Activated gamma-delta T cell treated with Interleukin-2 at 50 U/mL for 16 hours (primary cell): ENCODE data around the gene SLFN12L.
"Not testable (repeated sequence)": the region's sequence is repeated elsewhere in the genome, so short reads cannot be mapped to it uniquely, and the experiment has no call there.

ENCODE experiments used
- DNase-seq: peaks from one replicate; pipeline ENCODE4 v3.0.0-alpha.2; 2020

Gene SLFN12L

DNA sequence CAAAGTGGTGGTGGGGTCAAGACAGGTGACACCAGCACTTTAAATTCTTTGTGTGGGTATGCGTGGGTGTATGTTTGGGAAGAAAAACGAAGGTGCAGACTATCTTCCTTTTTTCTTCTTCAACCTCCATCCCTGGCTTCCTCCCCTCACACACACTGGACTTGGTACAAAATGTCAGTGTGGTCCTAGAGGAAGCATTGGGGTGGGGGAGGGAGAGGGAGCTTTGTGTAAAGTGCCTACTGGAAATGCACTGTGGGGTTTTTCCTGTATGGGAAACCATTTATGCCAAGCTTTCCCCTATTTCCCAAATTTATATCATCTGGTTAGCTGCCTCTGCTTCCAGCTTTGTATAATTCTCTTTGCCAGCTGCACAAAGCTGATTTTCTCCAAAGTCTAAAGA, 44.4 kb downstream of the SLFN12L start:
- DNase-seq, result no peak

DNA sequence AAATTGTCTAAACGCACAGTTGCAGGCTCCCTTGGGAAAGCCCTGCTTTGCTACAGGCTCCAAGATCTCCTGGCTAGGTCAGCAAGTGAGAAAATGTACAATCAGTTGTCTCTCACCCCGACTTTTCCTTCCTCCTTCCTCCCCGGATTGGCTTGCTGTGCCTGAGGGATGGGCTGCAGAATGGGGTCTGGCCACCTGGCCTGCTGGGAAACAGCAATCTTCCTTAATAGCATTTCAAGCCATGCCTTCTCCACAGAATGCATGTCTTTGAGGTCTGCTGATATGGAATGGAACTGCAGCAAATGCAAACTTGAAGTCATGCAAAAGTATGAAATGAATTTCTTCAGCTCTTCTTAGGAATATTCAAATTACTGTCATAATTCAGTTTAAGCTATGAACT, 46.1 kb downstream of the SLFN12L start:
- DNase-seq, result no peak

DNA sequence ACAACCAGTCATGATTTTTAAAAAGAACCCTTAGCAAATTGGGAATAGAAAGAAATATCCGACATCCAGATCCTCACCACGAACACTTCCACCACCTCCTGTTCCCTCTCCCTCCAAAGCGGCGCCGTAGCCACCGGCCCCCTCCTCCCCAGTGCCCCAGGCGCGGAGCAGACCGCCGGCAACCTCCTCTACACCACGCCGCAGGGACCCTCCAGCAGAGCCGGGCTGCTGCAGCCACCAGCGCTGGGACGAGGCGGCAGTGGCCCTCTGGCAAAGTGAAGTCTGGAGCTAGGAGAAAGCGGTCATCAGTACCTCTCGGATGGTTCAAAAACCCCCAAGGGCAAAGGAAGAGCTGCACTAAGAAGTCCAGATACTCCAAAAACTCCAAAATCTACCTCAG, 47.5 kb downstream of the SLFN12L start:
- DNase-seq, result no peak

DNA sequence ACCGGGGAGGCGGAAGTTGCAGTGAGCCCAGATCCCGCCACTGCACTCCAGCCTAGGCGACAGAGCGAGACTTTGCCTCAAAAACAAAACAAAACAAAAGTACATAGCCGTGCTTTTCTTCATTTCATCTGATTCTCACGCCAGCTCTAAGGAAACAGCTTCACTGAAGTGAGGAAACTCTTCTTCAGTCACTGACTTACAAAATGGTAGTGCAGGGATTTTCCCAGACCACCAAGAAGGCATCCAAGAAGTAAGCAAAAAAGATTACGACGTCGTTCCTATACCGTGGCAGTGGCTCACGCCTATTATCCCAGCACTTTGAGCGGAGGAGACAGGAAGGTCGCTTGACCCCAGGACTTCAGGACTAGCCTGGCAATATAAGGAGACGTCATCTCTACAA, 48.5 kb downstream of the SLFN12L start:
- no peak for DNase-seq

DNA sequence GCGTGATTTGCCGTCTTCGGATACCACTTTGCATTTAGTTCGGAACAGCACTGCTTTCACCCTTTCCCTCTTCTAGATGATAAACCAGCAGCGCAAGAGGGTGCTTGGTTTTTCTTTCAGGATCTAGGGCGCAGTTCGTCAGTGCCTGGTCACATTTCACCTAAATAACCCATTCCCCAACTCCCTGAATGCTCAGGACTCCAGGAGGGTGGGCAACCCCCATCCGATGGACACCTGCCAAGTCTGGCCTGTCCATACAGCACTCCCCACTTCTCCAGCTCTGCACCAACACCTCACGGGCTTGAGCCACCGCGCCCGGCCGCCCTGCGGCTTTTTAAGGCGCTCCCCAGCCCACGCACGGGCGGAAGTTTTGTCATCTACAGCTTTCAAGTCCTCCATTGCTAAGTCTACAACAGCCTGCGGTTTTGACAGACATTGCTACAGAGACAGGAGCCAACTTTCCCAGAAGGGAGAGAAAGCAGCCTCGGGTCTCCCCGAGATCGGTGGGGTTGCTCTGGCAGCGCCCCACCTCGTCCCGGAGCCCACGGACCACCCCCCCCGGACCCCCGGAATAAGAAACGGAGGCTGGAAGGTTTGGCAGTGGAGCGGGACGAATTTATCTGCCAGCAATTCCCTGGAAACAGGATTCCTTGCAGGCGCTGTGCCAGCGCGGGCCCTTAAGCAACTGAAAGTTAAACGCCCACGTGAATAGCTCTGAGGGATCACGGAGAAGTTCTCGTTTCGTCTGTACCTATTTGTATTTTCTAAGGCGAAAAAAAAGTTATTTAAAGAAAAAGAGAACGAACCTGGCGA, 50.4 kb downstream of the SLFN12L start:
- peak; percentile 72 for DNase-seq

DNA sequence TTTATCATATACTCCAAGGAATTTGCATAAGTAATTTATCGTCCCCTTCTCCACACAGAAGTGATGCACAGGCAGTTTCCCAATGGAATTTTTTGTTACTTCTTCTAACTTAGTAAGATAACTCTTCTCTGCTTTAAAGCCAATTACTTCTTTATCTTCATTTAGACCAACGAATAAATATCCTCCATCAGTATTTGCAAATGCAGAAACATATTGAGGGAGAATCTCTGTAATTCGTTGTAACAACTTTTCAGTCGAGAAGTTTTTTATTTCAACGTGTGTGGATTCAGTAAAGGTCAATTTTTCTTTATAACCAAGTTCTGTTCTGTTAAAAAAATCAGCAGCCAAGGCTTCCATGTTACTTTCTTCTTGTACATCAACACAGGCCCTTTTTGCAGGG, 58.2 kb downstream of the SLFN12L start:
- no peak for DNase-seq

DNA sequence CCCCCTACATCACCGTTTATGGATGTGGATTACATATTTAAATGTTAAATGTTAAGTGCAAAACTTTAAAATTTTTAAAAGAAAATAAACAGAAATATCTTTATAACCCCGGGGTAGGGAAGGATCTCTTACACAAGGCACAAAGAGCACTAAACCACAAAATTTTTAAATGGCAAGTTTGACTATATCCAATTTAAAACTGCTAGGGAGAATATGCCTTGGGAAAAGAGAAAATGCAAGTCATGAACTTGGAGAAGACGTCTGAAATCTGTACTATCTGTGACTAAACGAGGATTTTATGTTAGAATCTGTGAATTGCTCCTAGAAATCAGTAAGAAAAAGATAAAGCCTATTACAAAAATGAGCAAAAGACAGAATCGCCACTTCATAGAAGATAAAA, 60.2 kb downstream of the SLFN12L start:
- no peak for DNase-seq

DNA sequence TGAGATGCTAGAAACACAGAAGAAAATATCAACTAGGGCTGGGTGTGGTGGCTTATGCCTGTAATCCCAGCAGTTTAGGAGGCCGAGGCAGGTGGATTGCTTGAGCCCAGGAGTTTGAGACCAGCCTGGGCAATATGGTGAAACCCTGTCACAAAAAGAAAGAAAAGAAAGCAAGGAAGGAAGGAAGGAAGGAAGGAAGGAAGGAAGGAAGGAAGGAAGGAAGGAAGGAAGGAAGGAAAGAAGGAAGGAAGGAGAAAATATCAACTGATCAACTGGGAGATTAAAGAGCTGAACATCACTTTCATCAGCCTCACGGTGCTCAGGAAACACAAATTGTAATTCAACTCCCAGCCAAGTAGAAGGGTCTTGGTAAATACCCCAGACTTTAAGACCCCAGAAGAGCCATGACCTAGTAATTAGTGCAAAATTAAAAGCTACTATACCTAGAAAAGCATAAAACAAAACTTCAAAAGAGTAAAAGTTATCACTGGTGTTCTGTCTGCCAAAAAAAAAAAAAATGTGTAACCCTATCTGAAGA, 61.1 kb downstream of the SLFN12L start:
- DNase-seq, result no peak

DNA sequence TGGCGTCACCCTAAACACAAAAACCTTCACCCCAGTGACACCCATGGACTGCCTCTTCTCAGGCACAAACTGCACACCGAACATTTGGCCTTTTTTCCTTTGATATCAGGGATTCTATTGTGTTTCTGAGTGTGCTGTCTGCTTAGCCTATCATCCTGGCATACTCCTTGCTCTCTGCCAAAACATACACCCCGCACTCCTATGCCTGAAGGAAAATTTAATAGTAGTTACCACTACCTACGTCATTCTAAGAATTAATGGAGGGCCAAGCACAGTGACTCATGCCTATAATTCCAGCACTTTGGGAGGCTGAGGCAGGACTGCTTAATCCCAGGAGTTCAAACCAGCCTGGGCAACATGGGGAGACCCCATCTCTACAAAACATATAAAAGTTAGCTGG, 69.0 kb downstream of the SLFN12L start:
- no peak for DNase-seq

DNA sequence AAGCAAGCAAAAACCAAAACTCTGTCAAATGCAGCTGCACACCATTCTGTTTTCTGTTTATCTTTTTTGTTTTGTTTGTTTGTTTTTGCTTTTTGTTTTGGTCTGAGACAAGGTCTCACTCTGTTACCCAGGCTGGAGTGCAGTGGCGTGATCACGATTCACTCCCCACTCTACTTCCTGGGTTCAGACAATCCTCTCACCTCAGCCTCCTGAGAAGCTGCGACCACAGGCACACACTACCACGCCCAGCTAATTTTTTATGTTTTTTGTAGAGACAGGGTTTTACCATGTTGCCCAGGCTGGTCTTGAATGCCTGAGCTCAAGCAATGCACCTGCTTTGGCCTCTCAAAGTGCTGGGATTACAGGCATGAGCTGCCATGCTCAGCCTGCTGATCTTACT, 69.7 kb downstream of the SLFN12L start:
- peak; percentile 41 for DNase-seq

DNA sequence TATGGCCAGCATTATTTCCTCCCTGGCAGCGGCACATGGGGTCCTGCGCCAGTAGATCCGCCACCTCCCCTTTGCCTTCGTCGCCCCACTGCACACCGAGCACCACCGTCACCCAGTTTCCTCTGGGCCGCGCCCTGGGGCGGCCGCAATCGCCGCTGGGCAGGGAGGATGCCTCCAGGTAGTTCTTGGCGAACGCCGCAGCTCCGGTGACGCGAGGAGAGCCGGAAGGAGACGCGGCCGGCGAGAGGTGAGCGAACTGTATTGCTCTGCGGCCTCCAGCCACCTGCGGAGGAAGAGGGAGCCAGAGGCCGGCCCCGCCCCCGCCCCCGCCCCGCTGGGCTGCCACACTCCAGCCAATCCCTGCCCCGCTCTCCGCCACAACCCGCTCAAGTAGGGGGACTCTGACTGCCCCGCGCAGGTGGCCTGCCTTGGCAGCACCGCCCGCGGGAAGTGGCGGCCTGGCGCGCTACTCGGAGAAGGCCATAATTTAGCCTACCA, 77.1 kb downstream of the SLFN12L start:
- peak; percentile 65 for DNase-seq

DNA sequence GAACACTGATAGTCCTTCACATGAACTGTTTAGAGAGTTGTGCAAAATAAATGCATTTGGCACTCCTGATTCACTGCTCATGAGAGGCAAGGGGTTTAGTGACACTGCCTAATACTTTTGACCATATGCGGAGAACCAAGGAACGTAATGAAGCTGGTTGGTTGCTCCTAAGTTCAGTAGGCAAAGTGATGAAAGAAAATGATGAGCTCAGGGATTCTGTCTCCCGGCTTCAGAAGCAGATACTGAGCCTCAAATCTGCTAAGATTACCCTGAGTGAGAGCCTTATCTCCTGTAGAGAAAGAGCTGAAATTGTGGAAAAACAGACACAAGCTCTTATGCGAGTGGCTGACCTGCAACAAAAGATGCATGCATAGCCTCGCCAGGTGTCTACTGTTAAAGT, 83.4 kb downstream of the SLFN12L start:
- not testable (repeated sequence) for DNase-seq

DNA sequence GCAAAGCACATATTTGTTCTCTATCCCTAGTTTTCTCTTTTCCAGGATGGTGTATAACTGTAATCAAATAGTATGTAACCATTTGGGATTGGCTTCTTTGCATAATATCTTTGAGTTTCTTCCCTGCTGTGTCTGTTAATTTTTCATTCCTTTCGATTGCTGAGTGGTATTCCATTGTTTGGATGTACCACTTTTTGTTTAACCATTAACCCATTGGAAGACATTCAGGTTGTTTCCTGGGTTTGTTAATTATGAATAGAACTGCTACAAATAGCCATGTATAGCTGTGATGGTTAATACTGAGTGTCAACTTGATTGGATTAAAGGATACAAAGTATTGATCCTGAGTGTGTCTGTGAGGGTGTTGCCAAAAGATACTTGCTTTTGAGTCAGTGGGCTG, 84.3 kb downstream of the SLFN12L start:
- no peak for DNase-seq

DNA sequence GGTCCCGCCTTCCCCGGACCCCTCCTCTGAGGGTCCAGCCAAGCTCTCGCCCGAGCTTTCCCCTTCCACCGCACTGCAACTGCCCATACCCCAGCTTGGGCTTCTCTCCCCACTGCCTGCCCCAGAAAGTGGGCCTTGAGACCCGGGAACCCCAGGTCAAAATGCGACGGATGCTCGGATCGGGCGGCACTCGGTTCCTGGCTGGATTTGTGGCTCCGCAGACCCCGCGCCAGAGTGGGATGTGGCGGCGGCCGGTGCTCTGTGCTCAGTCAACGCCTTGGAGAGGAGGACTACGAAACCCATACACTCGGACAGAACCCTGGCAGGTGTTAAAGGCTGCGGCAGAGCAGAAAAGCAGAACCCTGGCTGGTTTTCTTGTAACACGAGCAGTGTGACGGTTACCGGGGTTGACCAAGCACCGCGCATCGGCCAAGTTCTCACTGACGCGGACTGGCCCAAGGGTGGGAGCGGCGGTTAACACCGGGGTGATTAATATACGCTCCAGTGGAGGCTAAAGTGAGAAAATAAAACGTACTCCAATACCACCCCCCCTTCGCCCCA, 88.0 kb downstream of the SLFN12L start:
- no peak for DNase-seq

DNA sequence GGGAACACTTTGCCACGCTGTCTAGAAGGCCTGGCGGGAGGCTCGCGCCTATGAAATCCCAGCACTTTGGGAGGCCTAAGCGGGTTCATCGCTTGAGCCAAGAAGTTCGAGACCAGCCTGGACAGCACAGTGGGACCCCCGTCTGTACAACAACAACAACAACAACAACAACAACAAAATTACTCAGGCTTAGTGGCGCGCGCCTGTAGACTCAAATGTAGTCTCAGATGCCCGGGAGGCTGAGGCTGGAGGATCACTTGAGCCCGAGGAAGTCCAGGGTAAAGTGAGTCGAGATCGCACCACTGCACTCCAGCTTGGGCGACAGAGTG, 88.6 kb downstream of the SLFN12L start:
- no peak for DNase-seq

DNA sequence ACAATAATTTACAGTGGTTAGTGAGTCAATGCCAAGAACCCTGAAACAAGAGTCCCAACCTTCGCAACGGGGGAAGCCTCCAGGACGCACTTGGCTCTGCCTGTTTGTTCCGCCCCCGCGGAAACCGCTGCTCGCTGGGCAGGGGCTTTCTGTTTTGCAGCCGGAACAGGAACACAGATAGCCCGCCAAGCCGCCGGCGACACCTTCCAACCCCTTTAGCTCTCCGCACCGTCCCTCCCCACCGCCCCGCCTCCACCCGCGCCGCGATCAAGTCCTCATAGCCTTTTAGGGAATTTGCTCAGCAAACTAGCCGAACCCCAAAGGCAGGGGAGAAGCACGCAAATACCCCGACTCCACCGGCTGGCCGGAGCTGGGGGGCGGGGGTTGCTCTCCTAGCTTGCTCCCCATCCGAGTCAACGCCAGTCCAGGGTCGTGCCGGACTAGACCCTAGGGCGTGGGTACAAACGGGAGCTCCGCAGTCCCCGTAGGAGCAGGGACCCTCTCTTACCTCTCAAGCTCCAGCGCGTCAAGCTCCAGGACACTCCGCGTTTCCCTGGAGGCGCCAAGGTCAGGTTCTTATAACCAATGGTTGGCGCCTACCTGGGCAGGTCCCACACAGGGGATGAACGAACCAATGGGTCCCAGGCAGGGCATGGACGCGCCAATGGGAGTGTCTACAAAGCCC, 89.1 kb downstream of the SLFN12L start, which contains the start of gene SLFN13:
TSS of gene SLFN13 (minus strand) at position 553 of the 685 bp plus-strand sequence. CDS start 3,086 bp downstream, outside the sequence.
- DNase-seq, result peak; percentile 81

DNA sequence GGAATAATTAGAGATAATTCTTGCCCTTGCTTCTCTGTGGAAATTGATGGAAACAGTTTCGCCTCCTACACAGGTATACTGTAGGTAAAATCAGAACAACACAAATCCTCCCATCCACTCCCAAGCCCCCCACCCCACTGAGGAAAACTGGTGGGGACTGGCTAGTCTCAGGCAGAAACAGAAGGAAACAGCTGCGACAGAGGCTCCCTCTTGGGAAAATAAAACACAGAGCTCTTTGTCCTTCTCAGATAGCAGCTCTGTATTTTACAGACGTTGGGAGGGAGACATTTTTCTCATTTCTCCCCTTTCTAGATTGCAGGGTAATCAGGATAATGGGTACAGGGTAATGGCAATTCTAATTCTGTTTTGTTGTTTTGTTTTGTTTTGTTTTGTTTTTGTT, 90.0 kb downstream of the SLFN12L start:
- no peak for DNase-seq

DNA sequence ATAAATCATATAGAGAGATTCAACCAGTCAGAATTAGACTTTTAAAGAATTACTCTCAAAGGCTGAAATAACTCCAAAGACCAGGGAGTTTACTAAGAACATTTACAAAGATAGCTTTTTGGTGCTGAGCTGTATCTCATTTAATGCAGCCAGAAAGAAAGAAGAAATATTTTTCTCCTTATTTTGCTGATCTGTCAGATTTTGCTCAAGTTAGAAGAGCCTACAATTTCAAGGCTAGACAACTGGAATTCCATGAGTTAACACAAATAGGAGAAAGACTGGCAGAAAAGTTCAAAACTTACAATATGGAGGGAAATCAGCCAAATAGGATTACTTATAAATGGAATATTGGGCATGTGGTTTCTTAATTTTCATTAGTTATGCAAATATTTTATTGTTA, 99.0 kb downstream of the SLFN12L start:
- DNase-seq, result no peak

DNA sequence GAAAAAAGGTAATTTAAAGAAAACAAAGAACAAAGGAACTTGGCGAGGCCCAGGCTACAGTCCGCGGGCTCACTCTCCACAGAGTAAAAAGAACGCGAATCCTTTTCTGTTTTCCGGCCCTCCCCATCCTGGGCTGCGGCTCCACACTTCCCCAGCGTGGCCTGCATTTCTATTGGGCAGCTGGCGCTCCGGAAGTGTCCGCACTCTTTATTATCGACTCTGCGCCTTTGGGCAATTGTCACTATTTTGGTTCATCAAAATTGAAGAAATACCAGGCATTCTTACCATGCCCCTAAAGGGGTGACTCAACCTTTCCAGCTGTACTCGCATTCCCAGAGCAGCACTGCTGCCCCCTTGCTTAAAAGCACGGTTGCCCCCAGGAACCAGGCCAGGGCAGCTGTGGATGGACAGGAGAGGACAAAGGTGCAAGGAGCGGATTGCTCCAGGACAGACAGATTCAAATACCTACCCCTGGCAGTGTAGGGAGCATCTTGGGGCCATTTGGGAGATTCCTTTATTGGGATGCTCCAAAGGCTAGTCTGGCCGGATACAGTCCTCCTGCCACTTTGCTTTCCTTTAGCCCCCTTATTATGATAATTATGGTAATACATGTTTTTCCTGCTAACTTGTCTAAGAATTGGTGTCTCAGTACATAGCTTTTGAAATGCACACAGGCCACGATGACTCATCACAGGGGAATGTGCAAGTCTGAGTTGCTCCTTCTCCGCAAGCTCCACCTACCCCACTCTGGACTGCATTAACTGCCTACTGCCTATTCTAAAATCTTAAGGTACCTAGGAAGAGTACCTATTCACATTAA, 104.2 kb downstream of the SLFN12L start:
- peak; percentile 72 for DNase-seq

DNA sequence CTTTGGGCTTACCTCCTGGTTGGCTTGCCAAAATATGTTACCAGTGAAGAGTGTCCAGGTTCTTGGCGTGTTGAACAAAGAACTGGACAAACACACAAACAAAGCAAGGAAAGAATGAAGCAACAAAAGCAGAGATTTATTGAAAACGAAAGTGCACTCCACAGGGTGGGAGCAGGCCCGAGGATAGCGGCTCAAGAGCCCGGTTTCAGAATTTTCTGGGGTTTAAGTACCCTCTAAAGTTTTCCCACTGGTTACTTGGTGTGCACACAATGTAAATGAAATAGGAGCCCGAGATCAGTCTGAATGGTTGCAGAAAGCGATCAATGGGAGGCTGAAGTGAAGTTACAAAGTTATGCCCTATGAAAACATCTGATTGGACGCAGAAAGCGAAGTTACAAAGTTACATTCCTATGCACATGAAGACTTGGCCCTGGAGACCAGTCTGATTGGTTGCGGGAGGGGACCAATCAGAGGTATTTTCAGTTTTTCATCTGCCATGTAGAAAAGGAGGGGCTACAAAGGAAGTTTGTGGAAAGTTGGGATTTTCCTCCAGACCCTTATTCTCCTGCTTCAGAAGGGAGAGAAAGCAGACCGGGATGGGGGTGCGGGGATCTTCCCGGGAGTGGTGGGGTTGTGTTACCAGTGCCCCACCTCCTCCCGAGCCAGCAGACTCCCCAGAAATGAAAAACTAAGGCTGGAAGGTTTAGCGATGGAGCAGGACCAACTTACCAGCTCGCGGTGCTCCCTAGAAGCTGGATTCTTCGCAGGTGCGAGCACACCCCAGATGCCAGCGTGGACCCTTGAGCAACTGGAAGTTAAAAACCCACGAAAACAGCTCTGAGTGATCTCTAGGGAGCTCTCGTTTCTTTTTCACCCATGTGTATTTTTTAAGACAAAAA, 105.1 kb downstream of the SLFN12L start, which contains the start of gene SLFN12:
TSS of gene SLFN12 (minus strand) at position 325 of the 899 bp plus-strand sequence. CDS start 9,472 bp downstream, outside the sequence.
- peak; percentile 46 for DNase-seq

DNA sequence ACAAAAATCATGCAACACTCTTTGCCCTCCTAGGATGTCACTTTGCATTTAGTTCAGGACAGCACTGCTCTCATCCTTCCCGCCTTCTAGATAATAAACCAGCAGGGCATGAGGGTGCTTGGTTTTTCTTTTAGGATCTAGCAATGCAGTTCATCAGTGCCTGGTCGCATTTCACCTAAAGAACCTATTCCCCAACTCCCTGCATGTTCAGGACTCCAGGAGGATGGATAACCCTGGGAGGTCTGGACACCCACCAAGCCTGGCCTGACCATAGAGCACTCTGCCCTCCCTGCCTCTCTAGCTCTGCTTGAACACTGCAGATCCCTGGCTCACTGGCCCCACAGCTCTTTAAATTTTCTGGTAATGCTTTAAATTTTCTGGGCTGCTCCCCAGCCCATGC, 107.8 kb downstream of the SLFN12L start:
- no peak for DNase-seq

DNA sequence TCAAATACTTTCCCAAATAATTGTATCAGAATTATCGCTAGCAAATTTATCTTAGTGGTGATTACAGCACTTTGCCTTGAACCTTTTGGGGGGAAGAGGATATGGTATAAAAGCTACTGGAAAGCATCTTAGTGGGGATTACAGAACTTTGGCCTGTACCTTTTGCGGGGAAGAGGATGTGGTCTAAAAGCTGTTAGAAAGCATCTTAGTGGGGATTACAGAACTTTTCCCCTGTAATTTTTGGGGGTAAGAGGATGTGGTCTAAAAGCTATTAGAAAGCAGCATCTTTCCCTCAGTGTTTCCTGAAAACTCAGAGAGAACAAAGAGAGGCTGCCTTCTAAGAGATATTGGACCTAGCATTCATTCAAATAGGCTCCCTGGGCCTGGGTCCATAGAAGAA, 109.2 kb downstream of the SLFN12L start:
- DNase-seq, result no peak
